ENCODE data around the gene OPHN1. TPM values are rescaled to one million over a fixed set of nuclear protein-coding genes. Genes with fewer than 3 reads are reported as not detected.

Gene OPHN1
- total and polyA plus RNA-seq, 3 experiments from 2014 or later = 0.20 TPM; not detected in 2

Other genes starting within 250 kb of the OPHN1 start
- gene YIPF6, start 65.6 kb upstream of the OPHN1 start, total RNA-seq = 10 to 100 TPM; 17.5 to 19.4 TPM
- gene YIPF6, start 65.6 kb upstream of the OPHN1 start, polyA plus RNA-seq = 20.4 TPM
- under 1 TPM; 0.24 to 0.42 TPM for gene STARD8, start 214.2 kb upstream of the OPHN1 start, total RNA-seq
- gene STARD8, start 214.2 kb upstream of the OPHN1 start, polyA plus RNA-seq = not detected

Data from CD8-positive, alpha-beta memory T cell (primary cell).